GM12878 (cell line): ENCODE measurements around the gene ARHGDIA. TPM values are rescaled to one million over a fixed set of nuclear protein-coding genes. Genes with fewer than 3 reads are reported as not detected.

Experiments
- ATAC-seq: fragments of 200-7000 bp; cut with Tn5 transposase; 3 replicates; pipeline ENCODE4 v1.9.1; 2020; ENCODE audit warnings: mild to moderate bottlenecking, moderate library complexity
- BruUV-seq: library from RNA; stranded (reverse); fragments of 400-500 nt; replicated peaks from 2 replicates; lab custom pipeline; 2021; lab: Mats Ljungman, UMichigan
- CTCF ChIA-PET: fragments of 300-600 bp; sonication (Branson Sonifier 250); formaldehyde crosslinking; extraction: SDS; loops from one replicate; lab custom pipeline; 2021; ENCODE audit warnings: inconsistent platforms; lab: Yijun Ruan, JAX
- POLR2A ChIA-PET: fragments of 350-600 bp; formaldehyde crosslinking; extraction: SDS; loops from one replicate; lab custom pipeline; 2021; ENCODE audit warnings: inconsistent platforms; lab: Charles Lee
- RAD21 ChIA-PET: fragments of 300-600 bp; sonication (Branson Sonifier 250); formaldehyde crosslinking; loops from one replicate; lab custom pipeline; 2023; ENCODE audit warnings: antibody characterized with exemption; ENCODE audit not compliant: unreplicated experiment; lab: Charles Lee
- SMC1A ChIA-PET: fragments of 300-600 bp; sonication (Branson Sonifier 250); formaldehyde crosslinking; loops from one replicate; lab custom pipeline; 2023; ENCODE audit not compliant: unreplicated experiment, uncharacterized antibody; lab: Charles Lee
- DNase-seq: peaks from one replicate; pipeline ENCODE4 v3.0.0-alpha.2; 2011; ENCODE audit warnings: low read depth, low spot score
- FAIRE-seq: peaks from 3 replicates; lab custom pipeline; 2011; peaks lifted over from hg19 to GRCh38; lab: Jason Lieb, UNC
- H2AFZ ChIP-seq: 2 replicates; pipeline ENCODE4 v1.6.0; 2011; ENCODE audit warnings: low read depth, low read length, control low read depth; ENCODE audit not compliant: control insufficient read depth
- H3K27ac ChIP-seq: 2 replicates; pipeline ENCODE4 v1.5.1; 2011; ENCODE audit warnings: control low read depth; ENCODE audit not compliant: control insufficient read depth, insufficient read depth
- H3K27me3 ChIP-seq, 2 experiments: replicated peaks in 1 of 2; 2 replicates each; pipeline versions ENCODE4 v1.6.0 to v1.6.1; 2011; ENCODE audit warnings: low read length in 1 of 2; ENCODE audit not compliant: control insufficient read depth in 2 of 2, insufficient read depth in 2 of 2
- H3K36me3 ChIP-seq, 2 experiments: 2 replicates each; pipeline ENCODE4 v1.5.1; 2011; ENCODE audit warnings: low read length in 1 of 2; ENCODE audit not compliant: control insufficient read depth in 2 of 2, insufficient read depth in 2 of 2
- H3K4me1 ChIP-seq: 2 replicates; pipeline ENCODE4 v1.6.1; 2011; ENCODE audit warnings: mild to moderate bottlenecking, low read length, moderate library complexity, mixed read lengths; ENCODE audit not compliant: control insufficient read depth, insufficient read depth
- H3K4me2 ChIP-seq: 2 replicates; pipeline ENCODE4 v1.6.0; 2011; ENCODE audit warnings: control low read depth; ENCODE audit not compliant: control insufficient read depth, insufficient read depth
- H3K4me3 ChIP-seq: fragments of 200-600 bp; sonication (generic); 2 replicates; pipeline ENCODE4 v1.5.1; 2016
- H3K79me2 ChIP-seq: 2 replicates; pipeline ENCODE4 v1.6.0; 2011; ENCODE audit warnings: low read length; ENCODE audit not compliant: control insufficient read depth, insufficient read depth
- H3K9ac ChIP-seq: 2 replicates; pipeline ENCODE4 v1.8.0; 2011; ENCODE audit warnings: low read length, control low read depth, mixed read lengths; ENCODE audit not compliant: control insufficient read depth, insufficient read depth
- H3K9me3 ChIP-seq: replicated peaks from 3 replicates; pipeline ENCODE4 v1.5.1; 2011; ENCODE audit warnings: mild to moderate bottlenecking, low read length; ENCODE audit not compliant: control insufficient read depth, insufficient read depth
- H4K20me1 ChIP-seq: 2 replicates; pipeline ENCODE4 v1.6.0; 2011; ENCODE audit not compliant: control insufficient read depth, insufficient read depth
- KLF5 ChIP-seq: fragments of 450-650 bp; IDR thresholded peaks from 2 replicates; pipeline ENCODE4 v1.6.1; 2014; ENCODE audit warnings: mild to moderate bottlenecking; ENCODE audit not compliant: partially characterized antibody
- NR2F1 ChIP-seq: fragments of 450-650 bp; conservative IDR thresholded peaks from 2 replicates; pipeline ENCODE4 v1.6.1; 2017; ENCODE audit warnings: mild to moderate bottlenecking
- TCF3 ChIP-seq: IDR thresholded peaks from 2 replicates; pipeline ENCODE4 v1.6.1; 2012; ENCODE audit warnings: low read depth, mild to moderate bottlenecking, low read length, borderline replicate concordance; ENCODE audit not compliant: insufficient read depth
- WRNIP1 ChIP-seq: IDR thresholded peaks from 2 replicates; pipeline ENCODE4 v1.6.1; 2011; ENCODE audit warnings: low read depth, low read length, improper control_type of control experiment, borderline replicate concordance
- ZNF217 ChIP-seq: fragments of 450-650 bp; IDR thresholded peaks from 2 replicates; pipeline ENCODE4 v1.6.1; 2017; ENCODE audit warnings: antibody characterized with exemption, mild to moderate bottlenecking
- WGBS: methylation state at CpG from one replicate; pipeline ENCODE4 v1.1.6; 2016; ENCODE audit warnings: low lambda C conversion rate; ENCODE audit not compliant: insufficient replicate concordance, insufficient coverage; ENCODE audit errors: missing lambda C conversion rate; 5-methylcytosine and 5-hydroxymethylcytosine counted together
- in situ Hi-C: fragments of 300-500 bp; cut with MboI; formaldehyde crosslinking; loops from 9 replicates; pipeline ENCODE4 v1.14.3; 2018; ENCODE audit warnings: mixed read lengths
- intact Hi-C: fragments of 100-400 bp; cut with micrococcal nuclease; formaldehyde crosslinking; loops from one replicate; pipeline ENCODE4 v1.14.2; 2022; ENCODE audit not compliant: unreplicated experiment
- polyA plus RNA-seq, 11 experiments: library from polyadenylated mRNA; depleted of rRNA in 4 of 11; unstranded in 6 of 11; stranded (reverse) in 5 of 11; fragments of >200 nt; fragmentation: Nextera tagmentation in 4 of 11; fragmentation: Illumina TruSeq in 1 of 11; extraction: Ambion mirVana in 4 of 11; extraction: Trizol in 1 of 11; gene quantifications; 1 replicate in 1 of 11; 2 replicates in 10 of 11; pipeline versions ENCODE4 v1.2.1 to v1.2.3, GENCODE V29; 2011 to 2016; ENCODE audit warnings: inconsistent platforms in 2 of 11, missing spikeins in 2 of 11, low read depth in 1 of 11
- total RNA-seq, 4 experiments: library from RNA; depleted of rRNA in 3 of 4; stranded (reverse); fragments of >200 nt in 3 of 4; fragmentation: Illumina TruSeq in 1 of 4; extraction: Trizol in 1 of 4; gene quantifications; 2 replicates each; pipeline versions ENCODE4 v1.2.1 to v1.2.3, GENCODE V29; 2013 to 2021
- TF ChIP-seq, protein P1 (sequence below): IDR thresholded peaks from 2 replicates; pipeline ENCODE4 v1.6.1; 2011; ENCODE audit warnings: low read depth, low read length, improper control_type of control experiment, borderline replicate concordance
- TF ChIP-seq, protein P2 (sequence below): fragments of 450-650 bp; IDR thresholded peaks from 2 replicates; pipeline ENCODE4 v1.6.1; 2016; ENCODE audit warnings: mild to moderate bottlenecking

Gene ARHGDIA
- total and polyA plus RNA-seq, 10 of the 15 experiments (the other 5 are each of a cell fraction or from before 2014, with no cell fraction given) = 17.9 to 552 (median 169) TPM

DNA sequence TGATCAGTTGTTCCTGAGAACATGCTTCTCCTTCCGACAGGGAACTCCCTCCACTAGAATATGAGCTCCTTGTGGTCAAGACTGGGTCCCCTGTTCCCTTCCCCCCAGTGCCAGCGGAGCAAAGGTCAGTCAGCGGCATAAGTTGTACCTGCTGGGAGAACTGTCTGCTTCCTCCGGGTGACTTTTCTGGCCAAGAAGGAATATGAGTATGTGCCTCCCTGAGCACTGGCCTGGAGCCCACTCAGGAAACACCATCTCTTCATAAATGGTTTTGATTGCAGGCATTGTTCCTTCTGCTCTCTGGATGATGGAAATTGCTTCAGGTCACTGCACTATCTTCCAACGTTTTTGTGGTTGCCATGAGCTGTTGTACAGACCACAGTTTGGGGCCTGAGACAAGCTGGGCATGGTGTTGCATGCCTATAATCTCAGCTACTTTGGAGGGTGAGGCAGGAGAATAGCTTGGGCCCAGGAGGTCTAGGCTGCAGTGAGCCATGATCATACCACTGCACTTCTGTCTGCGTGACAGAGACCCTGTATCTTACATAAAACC, 7.9 kb downstream of the ARHGDIA start:
- FAIRE-seq (no peak), ATAC-seq (no peak), DNase-seq (no peak)
- no peaks in the 10 kb centered on the region for H3K27me3 ChIP-seq
- no peaks in the 10 kb centered on the region for H3K9me3 ChIP-seq
- intact Hi-C loops = loop anchor here (5.0 kb wide), 1 partner anchor 159 kb away; the partner anchor contains the start of genes CENPX and LRRC45
- 0 out of 2 replicates have a peak, but pooled peaks cover 5% of the 10 kb centered on the region for H4K20me1 ChIP-seq
- WGBS = 86% methylated on average over 6 of the region's 6 CpGs
- peak overlapping the region; percentile 83 for H3K4me2 ChIP-seq
- RAD21 ChIA-PET = no interaction called here
- SMC1A ChIA-PET = interaction anchor here (0.8 to 1.8 kb wide), 2 partner anchors 9 to 127 kb away, joined by 3 to 5 read pairs; no protein-coding TSS in a partner anchor
- peaks cover 9 to 18% of the 10 kb centered on the region in 2 experiments for H3K36me3 ChIP-seq
- H3K4me3 ChIP-seq = peak overlapping the region; percentile 94
- CTCF ChIA-PET = interaction anchor here (0.6 kb wide), 1 partner anchor 371 kb away, joined by 5 read pairs; no protein-coding TSS in a partner anchor
- TF ChIP-seq NR2F1 (0 out of 2 replicates have a peak, but pooled peaks have one; percentile 12), ZNF217 (no peak)
- POLR2A ChIA-PET = interaction anchor here (0.7 to 1.0 kb wide), 3 partner anchors 64 to 127 kb away, joined by 3 read pairs; partner anchors contain the start of gene PYCR1
- no peak overlapping the region for H2AFZ ChIP-seq
- H3K79me2 ChIP-seq = peaks cover 72% of the 10 kb centered on the region
- no peak overlapping the region for H3K9ac ChIP-seq
- H3K4me1 ChIP-seq = peaks cover 23% of the 10 kb centered on the region
- H3K27ac ChIP-seq = no peak overlapping the region
- in situ Hi-C loops = no loop called here
- BruUV-seq = no TSS peak

DNA sequence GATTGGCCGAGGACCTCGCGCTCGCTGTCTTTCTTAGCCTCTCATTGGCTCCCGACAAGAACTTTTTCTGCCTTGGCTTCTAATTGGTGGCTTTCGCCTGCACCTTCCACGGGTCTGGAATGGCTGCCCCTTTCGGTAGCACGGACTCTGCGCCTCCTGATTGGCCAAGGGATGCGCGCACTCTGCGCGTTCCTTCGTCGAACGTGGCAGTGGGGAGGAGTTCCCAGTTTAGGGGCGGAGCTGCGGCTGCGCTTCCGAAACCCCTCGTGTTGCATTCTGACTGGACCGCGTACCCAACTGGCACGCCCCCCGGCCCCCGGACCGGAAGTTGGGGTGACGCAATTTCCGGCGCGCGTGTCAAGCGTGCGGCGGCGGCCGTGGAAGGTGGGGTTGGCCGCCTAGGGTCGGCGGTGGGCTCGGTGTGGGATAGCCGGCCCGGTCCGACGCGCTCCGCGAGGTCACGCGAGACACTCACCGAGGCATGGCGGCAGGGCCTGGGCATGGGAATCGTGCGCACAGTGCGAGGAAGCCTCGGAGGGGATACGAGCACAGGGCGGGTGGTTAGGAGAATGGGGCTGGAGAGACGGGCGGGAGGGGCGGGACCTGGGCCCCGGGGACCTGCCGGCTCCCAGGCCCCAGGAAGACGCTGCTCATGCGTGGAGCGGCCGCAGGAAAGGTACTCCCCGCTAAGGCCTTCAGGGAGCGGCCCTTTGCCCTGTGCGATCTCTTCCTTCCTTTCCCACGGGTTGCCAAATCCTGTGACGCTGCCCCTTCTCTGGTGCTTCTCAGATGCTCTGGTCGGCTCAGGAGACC, 10.2 kb downstream of the ARHGDIA start:
- intact Hi-C loops = loop anchor here (1.0 to 5.0 kb wide), 2 partner anchors 161 to 237 kb away; partner anchors contain the start of genes CENPX, FASN and LRRC45
- CTCF ChIA-PET = interaction anchor here (1.2 kb wide), 1 partner anchor 9 kb away, joined by 7 read pairs; the partner anchor contains the start of gene ARHGDIA
- peak overlapping the region; percentile 94 for H3K4me3 ChIP-seq
- peak; percentile 89 for ATAC-seq
- peaks cover 3 to 28% of the 10 kb centered on the region in 2 experiments for H3K36me3 ChIP-seq
- peak overlapping the region; percentile 80 for H3K9ac ChIP-seq
- POLR2A ChIA-PET = interaction anchor here (0.7 to 1.9 kb wide), 9 partner anchors 9 to 669 kb away, joined by 3 to 11 read pairs (median 5); partner anchors contain the start of gene MCRIP1
- DNase-seq = peak; percentile 100
- in situ Hi-C loops = no loop called here
- WGBS = 1% methylated on average over 61 of the region's 74 CpGs
- H3K9me3 ChIP-seq = no peaks in the 10 kb centered on the region
- peak overlapping the region; percentile 67 for H2AFZ ChIP-seq
- peaks cover 3% of the 10 kb centered on the region; the same call in 1 of the 2 replicates for H4K20me1 ChIP-seq
- no TSS peak for BruUV-seq
- FAIRE-seq = peak; percentile 100
- no peaks in the 10 kb centered on the region for H3K27me3 ChIP-seq
- peak overlapping the region; percentile 83 for H3K4me2 ChIP-seq
- SMC1A ChIA-PET = interaction anchor here (1.0 to 1.2 kb wide), 2 partner anchors 9 to 12 kb away, joined by 5 read pairs; no protein-coding TSS in a partner anchor
- H3K27ac ChIP-seq = peak overlapping the region; percentile 98
- H3K4me1 ChIP-seq = peaks cover 23% of the 10 kb centered on the region
- RAD21 ChIA-PET = interaction anchor here (1.0 to 1.3 kb wide), 5 partner anchors 8 to 125 kb away, joined by 3 to 6 read pairs (median 4); partner anchors contain the start of genes MAFG and MCRIP1
- H3K79me2 ChIP-seq = peaks cover 83% of the 10 kb centered on the region
- TF ChIP-seq TCF3 = peak; percentile 80; the same call in 1 of the 2 replicates
- TF ChIP-seq WRNIP1 = no peak
- TF ChIP-seq, protein P1, sequence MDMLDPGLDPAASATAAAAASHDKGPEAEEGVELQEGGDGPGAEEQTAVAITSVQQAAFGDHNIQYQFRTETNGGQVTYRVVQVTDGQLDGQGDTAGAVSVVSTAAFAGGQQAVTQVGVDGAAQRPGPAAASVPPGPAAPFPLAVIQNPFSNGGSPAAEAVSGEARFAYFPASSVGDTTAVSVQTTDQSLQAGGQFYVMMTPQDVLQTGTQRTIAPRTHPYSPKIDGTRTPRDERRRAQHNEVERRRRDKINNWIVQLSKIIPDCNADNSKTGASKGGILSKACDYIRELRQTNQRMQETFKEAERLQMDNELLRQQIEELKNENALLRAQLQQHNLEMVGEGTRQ = no peak; the same call in 1 of the 2 replicates
- TF ChIP-seq, protein P2, sequence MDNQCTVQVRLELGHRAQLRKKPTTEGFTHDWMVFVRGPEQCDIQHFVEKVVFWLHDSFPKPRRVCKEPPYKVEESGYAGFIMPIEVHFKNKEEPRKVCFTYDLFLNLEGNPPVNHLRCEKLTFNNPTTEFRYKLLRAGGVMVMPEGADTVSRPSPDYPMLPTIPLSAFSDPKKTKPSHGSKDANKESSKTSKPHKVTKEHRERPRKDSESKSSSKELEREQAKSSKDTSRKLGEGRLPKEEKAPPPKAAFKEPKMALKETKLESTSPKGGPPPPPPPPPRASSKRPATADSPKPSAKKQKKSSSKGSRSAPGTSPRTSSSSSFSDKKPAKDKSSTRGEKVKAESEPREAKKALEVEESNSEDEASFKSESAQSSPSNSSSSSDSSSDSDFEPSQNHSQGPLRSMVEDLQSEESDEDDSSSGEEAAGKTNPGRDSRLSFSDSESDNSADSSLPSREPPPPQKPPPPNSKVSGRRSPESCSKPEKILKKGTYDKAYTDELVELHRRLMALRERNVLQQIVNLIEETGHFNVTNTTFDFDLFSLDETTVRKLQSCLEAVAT = no peak
- peak; percentile 9 for TF ChIP-seq KLF5
